Measurements from ENCODE around the gene SMIM43.

DNA sequence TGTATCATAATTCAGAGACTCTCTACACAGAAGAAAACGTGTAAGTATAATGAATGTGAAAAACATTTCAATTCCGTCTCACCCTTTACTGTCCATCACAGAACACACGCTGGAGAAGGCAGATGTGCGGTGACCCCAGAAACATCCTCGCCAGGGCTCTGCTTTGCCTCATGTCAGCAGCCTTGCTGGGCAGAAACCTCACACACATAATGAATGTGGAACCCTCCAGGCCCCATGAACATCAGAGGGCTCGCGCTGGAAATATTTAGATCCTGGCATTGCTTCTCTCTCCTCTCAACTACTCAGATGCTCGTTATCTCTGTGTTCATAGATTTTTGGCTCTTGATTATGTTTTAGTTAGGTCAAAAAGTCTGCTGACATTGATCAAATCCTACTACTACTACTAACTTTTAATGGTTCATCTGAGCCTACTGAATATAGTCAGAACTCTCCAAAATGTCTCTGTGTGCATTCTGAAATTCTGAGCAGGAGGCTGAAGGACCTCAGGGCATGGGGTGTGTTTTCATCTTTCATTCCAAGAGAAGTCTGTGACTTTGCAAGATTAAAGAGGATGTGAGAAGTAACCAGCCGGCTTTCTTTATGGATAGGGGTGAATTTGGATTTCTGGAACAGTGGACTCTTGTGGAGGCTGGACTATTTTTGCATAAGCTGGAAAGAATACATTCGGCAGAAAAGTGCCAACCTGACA is 27.0 kb downstream of the SMIM43 start:
- TF ChIP-seq, protein P1, sequence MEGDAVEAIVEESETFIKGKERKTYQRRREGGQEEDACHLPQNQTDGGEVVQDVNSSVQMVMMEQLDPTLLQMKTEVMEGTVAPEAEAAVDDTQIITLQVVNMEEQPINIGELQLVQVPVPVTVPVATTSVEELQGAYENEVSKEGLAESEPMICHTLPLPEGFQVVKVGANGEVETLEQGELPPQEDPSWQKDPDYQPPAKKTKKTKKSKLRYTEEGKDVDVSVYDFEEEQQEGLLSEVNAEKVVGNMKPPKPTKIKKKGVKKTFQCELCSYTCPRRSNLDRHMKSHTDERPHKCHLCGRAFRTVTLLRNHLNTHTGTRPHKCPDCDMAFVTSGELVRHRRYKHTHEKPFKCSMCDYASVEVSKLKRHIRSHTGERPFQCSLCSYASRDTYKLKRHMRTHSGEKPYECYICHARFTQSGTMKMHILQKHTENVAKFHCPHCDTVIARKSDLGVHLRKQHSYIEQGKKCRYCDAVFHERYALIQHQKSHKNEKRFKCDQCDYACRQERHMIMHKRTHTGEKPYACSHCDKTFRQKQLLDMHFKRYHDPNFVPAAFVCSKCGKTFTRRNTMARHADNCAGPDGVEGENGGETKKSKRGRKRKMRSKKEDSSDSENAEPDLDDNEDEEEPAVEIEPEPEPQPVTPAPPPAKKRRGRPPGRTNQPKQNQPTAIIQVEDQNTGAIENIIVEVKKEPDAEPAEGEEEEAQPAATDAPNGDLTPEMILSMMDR (IDR thresholded peaks at IDR 0.05 in 2 of 3, conservative IDR thresholded peaks at IDR 0.05 in 1 of 3; ENCODE audit: borderline replicate concordance in 1 of 3, insufficient read depth in 1 of 3, low read depth in 2 of 3, low read length in 2 of 3): no peak
- no peak for TF ChIP-seq TCF7L2 (IDR thresholded peaks at IDR 0.05; ENCODE audit: borderline replicate concordance, extremely low read depth, insufficient read depth, insufficient read length)
- no peak for TF ChIP-seq RAD21 (IDR thresholded peaks at IDR 0.05; ENCODE audit: low read depth)
- TF ChIP-seq, protein P2, sequence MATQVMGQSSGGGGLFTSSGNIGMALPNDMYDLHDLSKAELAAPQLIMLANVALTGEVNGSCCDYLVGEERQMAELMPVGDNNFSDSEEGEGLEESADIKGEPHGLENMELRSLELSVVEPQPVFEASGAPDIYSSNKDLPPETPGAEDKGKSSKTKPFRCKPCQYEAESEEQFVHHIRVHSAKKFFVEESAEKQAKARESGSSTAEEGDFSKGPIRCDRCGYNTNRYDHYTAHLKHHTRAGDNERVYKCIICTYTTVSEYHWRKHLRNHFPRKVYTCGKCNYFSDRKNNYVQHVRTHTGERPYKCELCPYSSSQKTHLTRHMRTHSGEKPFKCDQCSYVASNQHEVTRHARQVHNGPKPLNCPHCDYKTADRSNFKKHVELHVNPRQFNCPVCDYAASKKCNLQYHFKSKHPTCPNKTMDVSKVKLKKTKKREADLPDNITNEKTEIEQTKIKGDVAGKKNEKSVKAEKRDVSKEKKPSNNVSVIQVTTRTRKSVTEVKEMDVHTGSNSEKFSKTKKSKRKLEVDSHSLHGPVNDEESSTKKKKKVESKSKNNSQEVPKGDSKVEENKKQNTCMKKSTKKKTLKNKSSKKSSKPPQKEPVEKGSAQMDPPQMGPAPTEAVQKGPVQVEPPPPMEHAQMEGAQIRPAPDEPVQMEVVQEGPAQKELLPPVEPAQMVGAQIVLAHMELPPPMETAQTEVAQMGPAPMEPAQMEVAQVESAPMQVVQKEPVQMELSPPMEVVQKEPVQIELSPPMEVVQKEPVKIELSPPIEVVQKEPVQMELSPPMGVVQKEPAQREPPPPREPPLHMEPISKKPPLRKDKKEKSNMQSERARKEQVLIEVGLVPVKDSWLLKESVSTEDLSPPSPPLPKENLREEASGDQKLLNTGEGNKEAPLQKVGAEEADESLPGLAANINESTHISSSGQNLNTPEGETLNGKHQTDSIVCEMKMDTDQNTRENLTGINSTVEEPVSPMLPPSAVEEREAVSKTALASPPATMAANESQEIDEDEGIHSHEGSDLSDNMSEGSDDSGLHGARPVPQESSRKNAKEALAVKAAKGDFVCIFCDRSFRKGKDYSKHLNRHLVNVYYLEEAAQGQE (IDR thresholded peaks at IDR 0.05; ENCODE audit: low read depth): no peak
- TF ChIP-seq EZH2 (IDR thresholded peaks at IDR 0.05): no peak
- TF ChIP-seq POLR2AphosphoS5 (IDR thresholded peaks at IDR 0.05; ENCODE audit: low read depth, low read length): no peak
- TF ChIP-seq SIN3A (IDR thresholded peaks at IDR 0.05; ENCODE audit: low read depth): no peak
- TF ChIP-seq YY1 (IDR thresholded peaks at IDR 0.05; ENCODE audit: extremely low read depth, insufficient replicate concordance, low read depth, low read length): no peak
- TF ChIP-seq, protein P3, sequence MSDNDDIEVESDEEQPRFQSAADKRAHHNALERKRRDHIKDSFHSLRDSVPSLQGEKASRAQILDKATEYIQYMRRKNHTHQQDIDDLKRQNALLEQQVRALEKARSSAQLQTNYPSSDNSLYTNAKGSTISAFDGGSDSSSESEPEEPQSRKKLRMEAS (IDR thresholded peaks at IDR 0.05): no peak
- TF ChIP-seq, protein P4, sequence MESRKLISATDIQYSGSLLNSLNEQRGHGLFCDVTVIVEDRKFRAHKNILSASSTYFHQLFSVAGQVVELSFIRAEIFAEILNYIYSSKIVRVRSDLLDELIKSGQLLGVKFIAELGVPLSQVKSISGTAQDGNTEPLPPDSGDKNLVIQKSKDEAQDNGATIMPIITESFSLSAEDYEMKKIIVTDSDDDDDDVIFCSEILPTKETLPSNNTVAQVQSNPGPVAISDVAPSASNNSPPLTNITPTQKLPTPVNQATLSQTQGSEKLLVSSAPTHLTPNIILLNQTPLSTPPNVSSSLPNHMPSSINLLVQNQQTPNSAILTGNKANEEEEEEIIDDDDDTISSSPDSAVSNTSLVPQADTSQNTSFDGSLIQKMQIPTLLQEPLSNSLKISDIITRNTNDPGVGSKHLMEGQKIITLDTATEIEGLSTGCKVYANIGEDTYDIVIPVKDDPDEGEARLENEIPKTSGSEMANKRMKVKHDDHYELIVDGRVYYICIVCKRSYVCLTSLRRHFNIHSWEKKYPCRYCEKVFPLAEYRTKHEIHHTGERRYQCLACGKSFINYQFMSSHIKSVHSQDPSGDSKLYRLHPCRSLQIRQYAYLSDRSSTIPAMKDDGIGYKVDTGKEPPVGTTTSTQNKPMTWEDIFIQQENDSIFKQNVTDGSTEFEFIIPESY (IDR thresholded peaks at IDR 0.05; ENCODE audit: extremely low read depth, insufficient replicate concordance, low read length): no peak
- TF ChIP-seq ZNF274 (IDR thresholded peaks at IDR 0.05; ENCODE audit: low read depth, low read length): no peak
